Stimulated activated CD4-positive, alpha-beta T cell treated with anti-CD3 and anti-CD28 coated beads, Interleukin-1b, Interleukin-23, amount 100 ng/mL, for 1 hour (primary cell): ENCODE measurements around the gene PGF.
"Not testable (repeated sequence)": the region's sequence is repeated elsewhere in the genome, so short reads cannot be mapped to it uniquely, and the experiment has no call there.

Source experiments
- DNase-seq, 2 donors: peaks; one replicate each; pipeline ENCODE4 v3.0.0-alpha.2; 2020; ENCODE audit warnings: low read depth in 2 of 2

The PGF gene

DNA sequence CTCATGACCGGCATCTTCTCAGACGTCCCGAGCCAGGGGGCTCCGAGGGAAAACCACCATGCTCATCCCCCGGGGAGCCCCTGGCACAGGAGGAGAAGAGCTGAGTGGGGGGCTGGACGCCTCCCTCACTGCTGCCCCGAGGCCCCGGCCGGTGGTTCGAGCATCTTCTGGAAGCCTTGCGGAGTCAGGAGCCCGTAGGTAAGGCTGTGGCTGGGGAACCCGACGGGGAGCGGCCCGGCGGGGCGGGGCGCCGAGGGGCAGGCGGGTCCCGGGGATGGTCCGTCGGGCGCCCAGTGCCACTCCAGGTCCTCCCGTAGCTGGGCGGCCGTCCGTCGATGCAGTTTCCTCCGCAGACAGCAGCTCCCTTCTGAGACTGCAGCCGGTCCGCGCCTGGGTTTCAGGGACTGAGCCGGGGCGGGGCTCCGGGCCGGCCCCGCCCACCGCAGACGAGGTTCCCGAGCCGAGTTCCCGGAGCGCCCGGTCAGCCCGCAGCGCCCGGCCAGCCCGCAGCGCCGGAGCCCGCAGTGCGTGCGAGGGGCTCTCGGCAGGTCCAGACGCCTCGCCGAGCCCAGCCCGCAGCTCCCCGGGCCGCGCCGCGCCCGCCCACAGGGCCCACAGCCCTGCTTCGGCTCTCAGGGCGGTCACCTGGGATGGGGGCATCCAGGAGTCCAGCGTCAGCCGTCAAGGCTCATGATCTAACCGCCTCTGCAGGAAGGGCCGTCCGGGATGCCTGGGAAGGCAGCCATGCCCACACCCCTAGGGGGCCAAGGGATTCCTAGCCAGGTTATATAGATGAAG is at the start of gene PGF:
TSS of gene PGF (minus strand) at position 369 of the 798 bp plus-strand sequence. CDS start at position 14, 355 bp downstream.
- DNase-seq, result no peak

DNA sequence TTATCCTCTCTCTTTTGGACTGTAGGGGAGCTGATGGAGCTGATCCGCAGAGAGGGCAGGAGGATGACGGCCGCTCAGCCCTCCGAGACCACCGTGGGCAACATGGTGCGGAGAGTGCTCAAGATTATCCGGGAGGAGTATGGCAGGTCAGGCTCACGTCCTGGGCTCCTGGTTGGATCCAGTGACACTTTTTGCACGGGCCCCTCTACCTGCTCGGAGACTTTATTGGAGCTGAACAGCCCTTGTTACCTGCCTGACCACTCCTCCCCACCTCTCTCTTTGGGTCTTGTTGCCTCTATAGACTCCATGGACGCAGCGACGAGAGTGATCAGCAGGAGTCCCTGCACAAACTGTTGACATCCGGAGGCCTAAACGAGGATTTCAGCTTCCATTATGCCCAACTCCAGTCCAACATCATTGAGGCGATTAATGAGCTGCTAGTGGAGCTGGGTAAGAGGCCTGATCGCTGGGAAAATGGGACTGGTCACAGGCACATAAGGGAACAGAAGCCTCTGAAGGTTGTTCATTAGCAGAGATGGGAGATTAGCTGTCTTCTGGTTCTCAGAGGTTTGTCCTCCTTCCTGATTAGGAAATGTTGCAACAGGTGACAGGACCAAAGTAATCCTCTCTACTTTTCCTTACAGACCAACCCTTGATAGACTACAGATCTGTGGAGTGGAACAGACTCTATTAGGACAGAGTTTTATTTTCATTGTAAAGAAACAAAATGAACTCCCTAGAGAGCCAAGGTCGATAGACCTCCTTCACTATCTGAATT is 48.0 kb upstream of the PGF start:
- DNase-seq, result no peak

DNA sequence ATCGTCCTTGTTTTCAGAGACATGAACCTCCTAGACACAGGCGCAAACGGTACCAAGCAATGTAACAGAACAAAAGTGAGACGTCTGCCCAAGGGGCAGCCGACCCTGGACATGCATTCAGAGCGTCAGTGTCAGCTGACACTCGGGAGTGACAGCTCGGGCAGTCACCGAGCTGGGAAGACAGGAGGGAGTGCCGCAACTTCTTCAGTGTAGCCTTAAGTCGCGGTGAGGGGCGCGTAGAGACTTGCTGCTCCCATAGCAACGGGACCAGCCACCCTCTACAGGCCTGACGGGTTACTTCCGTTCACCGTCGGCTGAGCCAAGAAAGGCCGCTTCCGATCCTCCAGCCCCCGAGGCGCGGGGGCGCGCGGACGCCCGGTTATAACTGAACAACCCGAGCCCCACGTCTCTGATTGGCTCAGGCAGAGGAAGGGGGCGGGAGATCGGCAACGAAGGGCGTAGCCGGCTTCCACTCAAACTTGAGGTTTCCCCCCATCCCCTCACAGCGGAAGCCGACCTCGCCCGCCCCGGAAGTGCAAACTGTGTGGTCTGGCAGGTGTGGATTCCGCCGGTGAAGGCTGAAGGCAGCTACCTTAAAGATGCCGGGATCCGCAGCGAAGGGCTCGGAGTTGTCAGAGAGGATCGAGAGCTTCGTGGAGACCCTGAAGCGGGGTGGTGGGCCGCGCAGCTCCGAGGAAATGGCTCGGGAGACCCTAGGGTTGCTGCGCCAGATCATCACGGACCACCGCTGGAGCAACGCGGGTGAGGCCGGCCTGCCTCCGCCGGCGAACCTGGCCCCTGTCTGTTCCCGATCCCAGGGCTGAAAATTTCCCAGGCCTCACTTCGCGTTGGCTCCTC is 47.2 kb upstream of the PGF start, which contains the start of gene EIF2B2:
TSS of gene EIF2B2 (plus strand) at position 530 of the 858 bp plus-strand sequence. CDS start at position 600, 70 bp downstream.
- peak; percentile 97 to 98 for DNase-seq

DNA sequence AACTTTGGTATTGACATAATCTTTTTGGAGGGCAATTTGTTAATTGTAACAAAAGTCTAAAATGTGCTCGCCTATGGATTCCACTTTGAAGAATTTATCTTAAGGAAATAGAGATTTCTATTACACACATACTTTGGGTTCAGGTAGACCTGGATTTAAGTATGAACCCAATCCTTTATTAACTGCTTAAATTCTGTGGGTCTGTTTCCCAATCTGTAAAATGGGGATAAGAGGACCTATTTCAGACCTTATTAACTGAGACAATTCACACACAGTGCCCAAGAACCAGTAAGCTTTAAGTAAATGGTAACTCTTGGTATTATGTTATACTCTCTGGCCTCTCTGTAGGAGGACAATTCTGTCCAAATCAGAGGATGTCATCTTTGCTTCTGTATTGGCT is 46.5 kb upstream of the PGF start:
- DNase-seq, result no peak

DNA sequence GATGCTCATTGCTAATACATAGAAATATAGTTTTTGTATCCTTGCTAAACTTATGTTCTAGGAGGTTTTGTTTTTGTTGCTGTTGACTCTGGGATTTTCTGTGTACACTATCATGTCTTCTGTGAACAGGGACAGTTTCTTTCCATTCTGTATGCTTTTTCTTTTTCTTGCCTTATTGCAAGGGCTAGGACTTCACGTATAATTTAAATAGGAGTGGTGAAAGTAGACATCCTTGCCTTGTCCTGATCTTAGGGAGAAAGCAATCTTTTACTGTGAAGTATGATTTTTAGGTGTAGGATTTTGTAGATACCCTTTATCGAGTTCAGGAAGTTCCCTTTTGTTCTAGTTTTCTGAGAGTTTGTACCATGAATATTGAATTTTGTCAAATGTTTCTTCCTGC is 45.9 kb upstream of the PGF start:
- no peak for DNase-seq

DNA sequence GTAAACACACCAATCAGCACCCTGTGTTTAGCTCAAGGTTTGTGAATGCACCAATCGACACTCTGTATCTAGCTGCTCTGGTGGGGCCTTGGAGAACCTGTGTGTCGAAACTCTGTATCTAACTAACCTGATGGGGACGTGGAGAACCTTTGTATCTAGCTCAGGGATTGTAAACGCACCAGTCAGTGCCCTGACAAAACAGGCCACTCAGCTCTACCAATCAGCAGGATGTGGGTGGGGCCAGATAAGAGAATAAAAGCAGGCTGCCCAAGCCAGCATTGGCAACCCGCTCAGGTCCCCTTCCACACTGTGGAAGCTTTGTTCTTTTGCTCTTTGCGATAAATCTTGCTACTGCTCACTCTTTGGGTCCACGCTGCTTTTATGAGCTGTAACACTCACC is 40.4 kb upstream of the PGF start:
- DNase-seq, result not testable (repeated sequence)

DNA sequence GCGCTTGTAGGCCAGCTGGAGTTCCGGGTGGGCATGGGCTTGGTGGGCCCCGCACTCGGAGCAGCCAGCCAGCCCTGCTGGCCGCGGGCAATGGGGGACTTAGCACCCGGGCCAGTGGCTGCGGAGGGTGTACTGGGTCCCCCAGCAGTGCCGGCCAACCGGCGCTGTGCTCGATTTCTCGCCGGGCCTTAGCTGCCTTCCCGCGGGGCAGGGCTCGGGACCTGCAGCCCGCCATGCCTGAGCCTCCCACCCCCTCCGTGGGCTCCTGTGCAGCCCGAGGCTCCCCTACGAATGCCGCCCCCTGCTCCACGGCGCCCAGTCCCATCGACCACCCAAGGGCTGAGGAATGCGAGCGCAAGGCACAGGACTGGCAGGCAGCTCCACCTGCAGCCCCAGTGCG is 38.8 kb upstream of the PGF start:
- not testable (repeated sequence) for DNase-seq

DNA sequence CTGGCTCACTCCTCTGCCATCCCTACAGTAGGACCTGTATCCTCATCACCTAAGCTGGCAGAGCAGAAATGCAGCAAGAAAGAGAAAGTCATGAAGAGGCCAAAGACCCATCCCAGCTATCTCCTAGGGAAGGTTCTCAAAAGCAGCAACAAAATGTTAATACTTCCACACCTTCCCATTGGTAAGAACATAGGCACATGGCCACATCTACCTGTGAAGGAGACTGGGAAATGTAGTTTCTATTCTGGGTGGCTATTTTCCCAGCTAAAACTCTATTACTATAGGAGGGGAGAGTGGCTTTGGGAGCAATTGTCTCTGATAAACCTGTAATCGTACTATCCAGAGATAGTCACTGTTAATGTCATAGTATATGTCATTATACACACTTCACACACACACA is 33.6 kb upstream of the PGF start:
- DNase-seq, result no peak

DNA sequence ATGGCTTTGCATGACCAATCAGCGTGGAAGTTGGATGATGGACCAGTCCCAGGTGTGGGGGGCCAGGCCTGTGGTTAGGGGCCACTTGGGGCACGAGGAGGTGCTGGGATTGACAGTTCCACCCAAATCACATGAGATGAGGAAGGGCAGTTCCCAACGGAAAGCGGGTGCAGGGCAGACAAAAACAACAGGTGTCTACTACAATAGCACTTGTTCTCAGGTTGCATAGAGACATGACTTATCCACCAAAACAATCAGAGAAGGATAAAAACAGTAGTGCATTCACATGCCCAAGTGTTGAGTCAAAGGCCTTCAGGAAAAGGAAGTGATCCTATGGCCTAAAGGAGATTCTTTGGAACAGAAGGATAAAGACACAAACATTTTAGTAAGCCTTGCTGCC is 32.7 kb upstream of the PGF start:
- no peak for DNase-seq

DNA sequence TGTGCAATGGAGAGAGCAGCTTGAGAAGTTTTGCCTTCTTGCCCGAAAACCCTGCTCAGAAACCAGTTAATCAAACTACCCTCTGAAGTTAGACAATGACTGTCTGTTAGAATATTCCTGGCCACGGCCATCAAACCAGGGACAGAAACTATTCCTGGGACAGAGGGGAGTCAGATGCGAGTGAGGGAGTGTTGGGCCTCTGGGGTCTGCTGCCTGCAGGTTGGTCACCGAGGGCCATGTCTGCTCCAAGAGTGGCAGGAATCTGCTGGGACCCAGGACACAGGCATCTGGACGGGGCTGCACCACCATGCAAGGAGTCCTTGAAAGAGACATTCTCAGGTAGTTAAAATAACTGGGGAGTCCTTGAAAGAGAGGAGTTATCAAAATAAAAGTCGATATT is 30.4 kb upstream of the PGF start:
- DNase-seq, result no peak

DNA sequence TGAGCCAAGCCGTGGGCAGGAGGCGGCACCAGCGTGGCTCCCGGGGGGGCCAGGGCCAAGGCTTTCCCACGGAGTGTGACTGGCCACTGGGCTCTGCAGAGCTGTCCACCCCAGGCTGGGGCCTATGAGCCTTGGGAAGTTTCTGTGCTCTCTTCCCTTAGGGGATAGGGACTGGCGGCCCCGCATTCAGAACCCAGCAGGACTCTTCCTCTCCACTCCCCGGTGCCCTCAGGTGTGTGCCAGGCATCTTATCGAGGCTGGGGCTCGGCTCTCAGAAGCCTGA is 29.6 kb upstream of the PGF start:
- DNase-seq, result no peak

DNA sequence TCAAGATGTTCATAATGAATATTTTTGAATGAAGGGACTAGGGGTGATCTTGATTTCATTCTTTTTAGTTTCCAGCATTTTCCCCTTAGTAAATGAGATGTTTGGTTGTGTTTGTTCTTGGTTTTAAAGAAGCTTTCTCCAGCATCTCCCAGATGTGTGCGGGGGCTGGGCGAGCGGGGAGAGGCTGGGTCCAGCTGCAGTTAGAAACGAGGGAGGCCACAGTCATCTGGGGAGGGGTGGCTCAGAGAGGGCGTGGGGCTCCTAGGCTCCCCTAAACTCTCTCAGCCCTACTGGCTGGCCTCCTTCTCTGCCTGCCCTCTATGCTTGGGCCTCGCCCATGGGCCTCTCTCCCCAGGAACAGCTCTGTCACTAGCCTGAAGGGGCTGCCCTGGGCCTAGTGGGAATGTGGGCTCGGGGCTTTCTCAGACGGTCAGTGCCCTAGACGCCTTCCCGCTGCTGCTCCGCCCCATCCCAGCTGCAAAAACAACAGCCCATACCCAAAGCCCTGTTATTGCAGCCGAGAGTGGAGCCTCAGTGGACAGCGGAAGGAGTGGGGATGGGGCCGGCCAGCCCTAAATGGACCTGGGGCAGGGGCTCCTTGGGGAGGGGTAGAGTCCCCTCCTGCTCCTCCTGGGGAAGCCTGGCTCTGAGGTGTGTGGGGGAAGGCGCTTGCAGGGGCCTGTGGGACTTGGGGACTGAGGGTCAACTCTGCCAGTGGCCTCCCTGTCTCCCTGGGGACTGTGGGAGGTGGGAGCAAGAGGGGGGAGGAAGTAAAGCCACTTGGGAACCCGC is 29.0 kb upstream of the PGF start:
- DNase-seq, result no peak

DNA sequence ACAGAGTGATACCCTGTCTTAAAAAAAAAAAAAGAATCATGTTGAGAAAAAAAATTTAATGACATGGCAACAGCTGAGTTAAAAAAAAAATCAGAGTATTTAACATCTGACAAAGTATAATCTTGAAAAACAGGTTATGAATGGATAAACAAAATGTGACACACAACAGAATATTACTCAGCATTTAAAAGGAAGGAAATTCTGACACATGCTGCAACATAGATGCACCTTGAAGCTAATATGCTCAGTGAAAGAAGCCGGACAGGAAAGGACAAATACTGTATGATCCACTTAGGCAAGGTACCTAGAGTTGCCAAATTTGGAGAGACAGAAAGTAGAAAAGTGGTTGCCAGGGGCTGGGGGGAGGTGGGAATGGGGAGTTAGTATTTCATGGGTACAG is 27.9 kb upstream of the PGF start:
- no peak for DNase-seq

DNA sequence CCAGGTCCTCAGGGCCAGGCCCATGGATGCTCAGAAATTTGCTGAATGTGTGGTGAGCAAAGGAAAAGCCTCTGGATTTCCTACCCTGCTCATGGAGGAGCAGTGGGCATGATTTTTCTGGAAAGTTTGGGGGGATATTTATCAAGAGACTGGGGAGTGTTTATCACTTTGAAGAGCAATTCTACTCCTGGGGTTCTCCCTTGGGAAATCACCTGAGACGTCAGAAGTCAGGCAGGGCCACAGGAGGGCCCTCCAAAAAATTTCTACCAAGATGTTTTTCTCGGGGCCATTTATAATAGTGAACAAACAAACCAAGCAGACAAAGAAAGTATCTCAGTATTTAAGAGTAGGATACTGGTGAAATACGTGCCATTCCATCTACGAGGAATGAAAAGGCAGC is 27.3 kb upstream of the PGF start:
- no peak for DNase-seq

DNA sequence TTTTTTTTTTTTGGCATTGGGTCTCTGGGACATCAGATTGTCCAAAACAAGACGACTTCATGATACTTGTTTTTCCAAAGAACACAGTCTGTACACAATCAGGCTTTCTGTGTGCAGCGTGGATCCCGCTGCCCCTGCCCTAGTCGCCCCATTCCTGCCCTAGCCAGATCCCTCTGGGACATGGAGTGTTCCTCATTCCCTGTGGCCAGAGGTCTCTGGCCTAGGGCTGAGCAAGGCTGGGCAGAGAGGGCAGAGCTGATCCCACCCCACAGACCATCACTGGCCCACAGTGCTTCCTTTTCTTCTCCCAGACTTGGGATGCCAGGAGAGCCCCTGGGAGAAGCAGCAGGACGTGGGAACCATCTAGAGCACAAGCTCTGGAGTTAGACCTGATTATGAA is 26.4 kb upstream of the PGF start:
- no peak for DNase-seq

DNA sequence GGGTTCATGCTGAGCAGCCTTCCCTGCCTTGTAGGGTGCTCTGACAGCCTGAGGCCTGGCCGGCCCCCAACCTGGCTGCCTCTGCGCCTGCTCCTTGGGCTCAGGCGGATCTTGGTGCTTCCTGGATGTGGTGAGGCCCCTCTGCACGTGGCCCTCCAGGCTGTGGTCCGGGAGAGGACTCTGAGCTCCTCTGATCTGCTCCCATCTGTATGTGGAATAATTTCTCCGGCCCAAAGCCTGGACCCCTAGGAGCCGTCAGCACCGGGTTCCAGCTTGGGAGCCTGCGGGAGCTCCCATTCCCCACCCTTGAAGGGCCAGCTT is 26.0 kb upstream of the PGF start:
- DNase-seq, result no peak

DNA sequence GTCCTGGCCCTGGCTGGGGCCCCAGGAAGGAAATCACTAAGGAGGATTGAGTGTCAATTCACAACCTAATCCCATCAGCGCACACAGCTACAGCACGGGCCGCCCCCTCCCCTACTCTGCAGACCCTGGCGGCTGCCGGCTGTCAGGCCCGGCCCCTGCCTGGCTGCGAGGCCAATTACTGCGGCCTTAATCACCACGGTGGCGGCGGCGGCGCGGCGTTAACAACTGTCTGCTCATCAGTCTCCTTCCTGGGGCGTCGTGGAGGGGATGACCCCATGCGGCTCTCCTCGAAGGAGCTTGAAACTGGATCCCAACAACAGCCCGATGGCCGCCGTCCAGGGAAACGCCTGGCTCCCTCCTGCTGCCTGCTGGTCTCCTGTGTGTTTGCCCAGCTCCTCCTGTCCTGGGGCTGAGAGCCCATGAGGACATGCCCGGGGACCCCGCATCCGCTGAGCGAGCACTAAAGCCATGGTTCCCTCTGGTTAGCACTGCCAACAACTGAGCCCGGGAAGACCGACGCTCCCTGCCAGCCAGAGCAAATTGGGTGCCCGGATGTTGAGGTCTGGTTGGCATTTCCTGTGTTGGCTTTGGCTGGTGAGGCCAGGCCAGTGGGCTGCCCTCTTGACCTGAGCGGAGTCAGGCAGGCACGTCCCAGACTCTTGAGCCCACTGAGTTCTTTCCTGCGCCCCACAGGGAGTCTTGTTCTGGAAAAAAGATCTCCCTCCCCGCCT is 25.5 kb upstream of the PGF start:
- no peak for DNase-seq

DNA sequence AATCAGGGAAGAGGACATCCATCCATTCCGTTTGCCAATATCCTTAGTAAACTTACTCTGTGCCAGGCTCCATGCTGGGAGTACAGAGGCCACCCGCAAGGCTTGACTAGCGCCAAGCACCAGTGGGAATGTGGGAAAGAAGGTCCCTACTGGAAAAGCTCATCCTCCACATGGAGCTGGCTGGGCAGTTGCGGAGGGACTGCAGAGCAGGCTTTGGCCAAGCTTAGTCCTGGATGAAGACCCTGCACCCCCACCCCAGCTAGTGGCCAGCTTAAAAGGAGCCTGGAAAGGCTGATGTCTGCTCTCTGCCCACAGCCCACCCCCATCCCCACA is 25.0 kb upstream of the PGF start:
- no peak for DNase-seq

DNA sequence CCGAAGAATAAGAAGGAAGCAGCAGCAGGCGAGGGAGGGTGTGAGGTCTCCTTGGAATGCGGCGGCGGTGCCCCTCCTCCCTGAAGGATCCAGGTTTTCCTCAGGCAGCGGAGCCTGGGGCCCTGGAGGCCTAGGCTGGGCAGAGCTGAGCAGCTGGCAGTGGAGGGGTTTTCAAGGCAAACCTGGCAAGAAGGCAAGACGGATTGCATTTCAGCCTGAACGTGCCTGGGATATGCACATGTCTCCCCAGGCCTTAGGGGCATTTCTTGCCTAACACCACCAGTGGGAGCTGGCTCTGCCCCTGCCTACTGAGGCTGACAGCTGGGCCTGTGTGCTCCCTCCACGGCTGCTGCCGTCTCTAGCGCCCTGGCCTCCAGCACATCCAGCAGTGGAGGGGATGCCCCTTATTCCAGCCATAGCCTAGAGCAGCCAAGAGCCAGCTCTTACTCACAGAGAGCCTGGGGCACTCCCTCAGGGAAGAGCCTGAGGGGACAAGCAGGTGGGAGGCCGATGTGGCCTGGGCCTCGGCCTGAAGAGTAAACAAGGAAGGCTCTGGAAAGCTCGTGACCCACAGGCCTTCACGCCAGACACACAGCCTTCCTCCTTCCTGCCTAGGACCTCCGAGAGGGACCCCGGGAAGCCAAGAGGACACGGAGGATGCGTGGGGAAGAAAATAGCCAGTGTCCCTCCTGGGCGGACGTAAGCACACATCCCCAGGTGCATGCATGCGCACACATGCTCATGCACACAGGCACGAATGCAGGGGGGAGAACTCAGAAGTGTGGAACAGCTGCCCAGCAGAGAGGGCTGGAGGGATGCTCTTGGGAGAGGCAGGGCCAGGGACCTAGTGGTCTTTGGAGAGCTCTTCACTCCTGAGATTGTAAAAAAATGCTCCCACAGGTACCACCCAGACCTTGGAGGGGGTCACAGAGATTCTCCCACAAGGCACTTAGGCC is 24.3 kb upstream of the PGF start:
- DNase-seq, result no peak

DNA sequence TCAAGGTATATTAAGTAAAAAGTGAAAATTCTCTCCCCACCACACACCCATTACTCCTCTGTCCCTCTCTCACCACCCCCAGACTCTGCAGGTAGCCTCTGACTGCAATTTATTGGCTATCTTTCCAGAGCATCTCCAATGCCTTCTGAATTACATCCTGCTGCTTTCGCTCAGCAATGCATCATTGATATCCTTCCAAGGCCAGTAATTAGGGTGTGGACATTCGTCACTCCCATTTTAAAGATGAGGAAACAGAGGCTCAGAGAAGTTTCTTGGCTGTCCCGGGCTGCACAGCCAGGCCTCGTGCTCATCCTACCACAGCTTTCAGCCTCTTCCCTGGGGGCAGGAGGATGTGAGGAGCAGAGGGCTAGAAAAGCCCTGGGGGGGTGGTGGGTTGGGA is 23.6 kb upstream of the PGF start:
- no peak for DNase-seq
